HEK293 (cell line): Measurements from ENCODE around the gene ATG10.
A peak's percentile ranks its signal among the peaks of the same experiment; 100 is the strongest.

Experiments used
- CTCF ChIA-PET: fragments of 350-600 bp; formaldehyde crosslinking; extraction: SDS; loops from one replicate; lab custom pipeline; 2021; ENCODE audit warnings: antibody characterized with exemption; lab: Yijun Ruan, JAX
- POLR2A ChIA-PET: fragments of 300-600 bp; formaldehyde crosslinking; extraction: SDS; loops from one replicate; lab custom pipeline; 2020; ENCODE audit warnings: antibody characterized with exemption, inconsistent platforms; lab: Yijun Ruan, JAX
- H3K27ac ChIP-seq: fragments of 200-500 bp; sonication (Bioruptor generic); 2 replicates; pipeline ENCODE4 v1.5.1; 2014; ENCODE audit warnings: low read depth, low read length, control low read depth, inconsistent platforms; ENCODE audit errors: extremely low read depth
- H3K36me3 ChIP-seq, 2 experiments: fragments of 200-500 bp in 1 of 2; sonication (Bioruptor generic) in 1 of 2; 1 replicate in 1 of 2; 2 replicates in 1 of 2; pipeline ENCODE4 v1.5.1; 2014 to 2017; ENCODE audit warnings: inconsistent platforms in 2 of 2, low read length in 2 of 2; ENCODE audit not compliant: control insufficient read depth in 2 of 2, insufficient read depth in 1 of 2
- H3K4me1 ChIP-seq: fragments of 200-500 bp; sonication (Bioruptor generic); 2 replicates; pipeline ENCODE4 v1.5.1; 2014; ENCODE audit warnings: mild to moderate bottlenecking, low read length, inconsistent platforms; ENCODE audit not compliant: control insufficient read depth, insufficient read depth
- H3K4me3 ChIP-seq: 2 replicates; pipeline ENCODE4 v1.5.1; 2011; ENCODE audit warnings: low read depth, mild to moderate bottlenecking, control low read depth, low read length, moderate library complexity
- H3K9me3 ChIP-seq: fragments of 200-500 bp; sonication (Bioruptor generic); 2 replicates; pipeline ENCODE4 v1.5.1; 2014; ENCODE audit warnings: low read depth, low read length, inconsistent platforms; ENCODE audit not compliant: control insufficient read depth, insufficient read depth
- GFI1B ChIP-seq: fragments of 450-650 bp; formaldehyde crosslinking; IDR thresholded peaks from 2 replicates; pipeline ENCODE4 v1.5.1; 2016; ENCODE audit warnings: missing biosample characterization, missing genetic modification characterization
- INSM2 ChIP-seq: fragments of 450-650 bp; formaldehyde crosslinking; IDR thresholded peaks from 2 replicates; pipeline ENCODE4 v1.5.1; 2016; ENCODE audit warnings: missing biosample characterization, missing genetic modification characterization
- OSR2 ChIP-seq: fragments of 450-650 bp; formaldehyde crosslinking; IDR thresholded peaks from 2 replicates; pipeline ENCODE4 v1.5.1; 2016; ENCODE audit warnings: missing biosample characterization, missing genetic modification characterization
- OVOL3 ChIP-seq: fragments of 450-650 bp; formaldehyde crosslinking; IDR thresholded peaks from 2 replicates; pipeline ENCODE4 v1.5.1; 2016; ENCODE audit warnings: missing biosample characterization, missing genetic modification characterization
- SETDB1 ChIP-seq: IDR thresholded peaks from one replicate; pipeline ENCODE4 v1.6.1; 2017; ENCODE audit warnings: mild to moderate bottlenecking, low read length, moderate library complexity, mixed read lengths; ENCODE audit not compliant: insufficient read length
- YY2 ChIP-seq: fragments of 450-650 bp; formaldehyde crosslinking; IDR thresholded peaks from 2 replicates; pipeline ENCODE4 v1.5.1; 2016; ENCODE audit warnings: missing biosample characterization, missing genetic modification characterization
- ZBTB11 ChIP-seq: fragments of 450-650 bp; formaldehyde crosslinking; conservative IDR thresholded peaks from 2 replicates; pipeline ENCODE4 v1.5.1; 2016; ENCODE audit warnings: low read depth, missing biosample characterization, missing genetic modification characterization
- ZFP41 ChIP-seq: fragments of 450-650 bp; formaldehyde crosslinking; IDR thresholded peaks from 2 replicates; pipeline ENCODE4 v1.5.1; 2016; ENCODE audit warnings: missing biosample characterization, missing genetic modification characterization, borderline replicate concordance
- ZNF121 ChIP-seq: fragments of 450-650 bp; formaldehyde crosslinking; IDR thresholded peaks from 2 replicates; pipeline ENCODE4 v1.5.1; 2016; ENCODE audit warnings: missing biosample characterization, missing genetic modification characterization
- ZNF140 ChIP-seq: fragments of 450-650 bp; formaldehyde crosslinking; IDR thresholded peaks from 2 replicates; pipeline ENCODE4 v1.5.1; 2016; ENCODE audit warnings: missing biosample characterization, missing genetic modification characterization
- ZNF211 ChIP-seq: fragments of 450-650 bp; formaldehyde crosslinking; IDR thresholded peaks from 2 replicates; pipeline ENCODE4 v1.5.1; 2016; ENCODE audit warnings: low read depth, missing biosample characterization, missing genetic modification characterization
- ZNF324 ChIP-seq: fragments of 450-650 bp; formaldehyde crosslinking; IDR thresholded peaks from 2 replicates; pipeline ENCODE4 v1.5.1; 2016; ENCODE audit warnings: missing biosample characterization, missing genetic modification characterization
- ZNF423 ChIP-seq: fragments of 450-650 bp; formaldehyde crosslinking; IDR thresholded peaks from 2 replicates; pipeline ENCODE4 v1.5.1; 2016; ENCODE audit warnings: missing biosample characterization, missing genetic modification characterization
- ZNF558 ChIP-seq: fragments of 450-650 bp; formaldehyde crosslinking; IDR thresholded peaks from 2 replicates; pipeline ENCODE4 v1.5.1; 2016; ENCODE audit warnings: missing biosample characterization, missing genetic modification characterization
- ZNF626 ChIP-seq: fragments of 450-650 bp; sonication (Bioruptor Pico); formaldehyde crosslinking; IDR thresholded peaks from 2 replicates; pipeline ENCODE4 v1.5.1; 2018; ENCODE audit warnings: missing biosample characterization, missing genetic modification characterization, inconsistent platforms
- ZNF747 ChIP-seq: fragments of 450-650 bp; formaldehyde crosslinking; IDR thresholded peaks from 2 replicates; pipeline ENCODE4 v1.5.1; 2016; ENCODE audit warnings: missing biosample characterization, missing genetic modification characterization
- ZNF768 ChIP-seq: fragments of 450-650 bp; formaldehyde crosslinking; IDR thresholded peaks from 2 replicates; pipeline ENCODE4 v1.5.1; 2018; ENCODE audit warnings: missing biosample characterization, mild to moderate bottlenecking, missing genetic modification characterization
- ZNF785 ChIP-seq: fragments of 450-650 bp; formaldehyde crosslinking; IDR thresholded peaks from 2 replicates; pipeline ENCODE4 v1.5.1; 2016; ENCODE audit warnings: missing biosample characterization, missing genetic modification characterization

The ATG10 gene

GRCh38 chr5:82244854-82245635 is 273.2 kb downstream of the ATG10 start:
- TF ChIP-seq ZNF423 (tag by site-specific recombination) (no peak), YY2 (no peak), OVOL3 (tag by site-specific recombination) (no peak), ZBTB11 (no peak), ZFP41 (tag by site-specific recombination) (no peak), ZNF121 (tag by site-specific recombination) (no peak), ZNF140 (no peak), ZNF211 (tag by site-specific recombination) (no peak), ZNF626 (no peak), ZNF324 (tag by site-specific recombination) (no peak), ZNF785 (tag by site-specific recombination) (no peak), ZNF747 (no peak), INSM2 (tag by site-specific recombination) (no peak)
- TF ChIP-seq, all 188 proteins: peak for 0
- H3K27ac ChIP-seq, result no peak overlapping the region
- POLR2A ChIA-PET, result no interaction called here
- CTCF ChIA-PET, result interaction anchor here (0.5 kb wide), 1 partner anchor 1210 kb away, joined by 4 read pairs; no protein-coding TSS in a partner anchor
- H3K36me3 ChIP-seq, result no peaks in the 10 kb centered on the region
- H3K4me1 ChIP-seq, result no peaks in the 10 kb centered on the region
- no peak overlapping the region for H3K4me3 ChIP-seq
- no peaks in the 10 kb centered on the region; the same call in 1 of the 2 replicates for H3K9me3 ChIP-seq

GRCh38 chr5:82246960-82247574 is 275.2 kb downstream of the ATG10 start:
- H3K27ac ChIP-seq, result no peak overlapping the region
- TF ChIP-seq GFI1B (tag by site-specific recombination), result no peak
- peak; percentile 99 for TF ChIP-seq ZNF558 (tag by site-specific recombination)
- TF ChIP-seq SETDB1, result peak; percentile 25
- TF ChIP-seq, all 188 proteins: peak for 2
- ChIA-PET CTCF (interaction anchor here (0.8 to 1.1 kb wide), 2 partner anchors 13 to 45 kb away, joined by 3 to 4 read pairs; no protein-coding TSS in a partner anchor), POLR2A (no interaction called here)
- H3K4me1 ChIP-seq, result no peaks in the 10 kb centered on the region
- no peak overlapping the region for H3K4me3 ChIP-seq
- H3K36me3 ChIP-seq, result no peaks in the 10 kb centered on the region
- no peaks in the 10 kb centered on the region; the same call in 1 of the 2 replicates for H3K9me3 ChIP-seq

GRCh38 chr5:82252744-82253143 is 280.9 kb downstream of the ATG10 start:
- ChIA-PET CTCF (no interaction called here), POLR2A (no interaction called here)
- Histone ChIP-seq H3K9me3 (no peaks in the 10 kb centered on the region; the same call in 1 of the 2 replicates), H3K36me3 (no peaks in the 10 kb centered on the region), H3K4me1 (no peaks in the 10 kb centered on the region), H3K4me3 (no peak overlapping the region), H3K27ac (no peak overlapping the region)
- no peak for TF ChIP-seq OSR2
- 0 out of 2 replicates have a peak, but pooled peaks have one; percentile 22 for TF ChIP-seq ZNF768 (tag by site-specific recombination)
